Left kidney (tissue), 2 donors: Measurements from ENCODE around the gene RAD50. TPM values are rescaled to one million over a fixed set of nuclear protein-coding genes. Genes with fewer than 3 reads are reported as not detected.
"Not testable (repeated sequence)": the region's sequence is repeated elsewhere in the genome, so short reads cannot be mapped to it uniquely, and the experiment has no call there.

Experiments used
- DNase-seq: peaks from one replicate; pipeline ENCODE4 v3.0.0-alpha.2; 2013
- polyA plus RNA-seq: library from polyadenylated mRNA; unstranded; fragments of 120-200 nt; gene quantifications from one replicate; pipeline ENCODE4 v1.2.1, GENCODE V29; 2013; ENCODE audit not compliant: insufficient read length

Gene RAD50
- polyA plus RNA-seq, 1 donor, result 57.1 TPM

GRCh38 chr5:132675936-132676689 is 119.3 kb downstream of the RAD50 start:
- DNase-seq, result no peak

GRCh38 chr5:132677191-132677590 is 120.4 kb downstream of the RAD50 start:
- DNase-seq, result no peak

- DNase-seq, result no peak
These were observed 121.1 kb downstream of the RAD50 start for GRCh38 chr5:132677682-132678400.

- DNase-seq, result no peak
These were observed 122.0 kb downstream of the RAD50 start for GRCh38 chr5:132678735-132679134.

GRCh38 chr5:132679166-132679565 is 122.4 kb downstream of the RAD50 start:
- DNase-seq, result no peak

- DNase-seq, result no peak
These were observed 123.1 kb downstream of the RAD50 start for GRCh38 chr5:132679717-132680380.

GRCh38 chr5:132680780-132681475 is 124.2 kb downstream of the RAD50 start:
- no peak for DNase-seq

GRCh38 chr5:132681476-132681831 is 124.7 kb downstream of the RAD50 start:
- no peak for DNase-seq

GRCh38 chr5:132681983-132682382 is 125.2 kb downstream of the RAD50 start:
- no peak for DNase-seq

GRCh38 chr5:132684491-132684890 is 127.7 kb downstream of the RAD50 start:
- DNase-seq, result no peak

- DNase-seq, result no peak
These were observed 128.3 kb downstream of the RAD50 start for GRCh38 chr5:132684922-132685720.

- no peak for DNase-seq
These were observed 129.4 kb downstream of the RAD50 start for GRCh38 chr5:132686193-132686592.

- no peak for DNase-seq
These were observed 131.2 kb downstream of the RAD50 start for GRCh38 chr5:132687995-132688394.

GRCh38 chr5:132688536-132689339 is 132.0 kb downstream of the RAD50 start:
- DNase-seq, result no peak

GRCh38 chr5:132689513-132689912 is 132.7 kb downstream of the RAD50 start:
- peak; percentile 24 for DNase-seq

GRCh38 chr5:132690156-132690555 is 133.4 kb downstream of the RAD50 start:
- DNase-seq, result peak; percentile 22

GRCh38 chr5:132691755-132692631 is 135.2 kb downstream of the RAD50 start:
- not testable (repeated sequence) for DNase-seq

- no peak for DNase-seq
These were observed 135.8 kb downstream of the RAD50 start for GRCh38 chr5:132692632-132692967.
